Mesenchymal stem cell (in vitro differentiated cells and primary cell): ENCODE measurements around the gene TRMT10B.

Experiments
- DNase-seq: peaks from one replicate; pipeline ENCODE4 v3.0.0-alpha.2; 2013
- H2AFZ ChIP-seq: one replicate; pipeline ENCODE4 v1.6.1; 2013; ENCODE audit warnings: low read depth, mild to moderate bottlenecking, control low read depth, inconsistent platforms, low read length, moderate library complexity
- H2AK5ac ChIP-seq: 2 replicates; pipeline ENCODE4 v1.6.1; 2013; ENCODE audit warnings: low read length, moderate library complexity, mild to moderate bottlenecking, inconsistent platforms; ENCODE audit not compliant: severe bottlenecking
- H2BK120ac ChIP-seq: one replicate; pipeline ENCODE4 v1.6.1; 2013; ENCODE audit warnings: low read depth, mild to moderate bottlenecking, inconsistent platforms, low read length, moderate library complexity
- H2BK12ac ChIP-seq, 2 experiments: one replicate each; pipeline ENCODE4 v1.6.1; 2013; ENCODE audit warnings: inconsistent platforms in 2 of 2, low read length in 2 of 2, mild to moderate bottlenecking in 2 of 2, moderate library complexity in 2 of 2, control low read depth in 1 of 2
- H2BK15ac ChIP-seq: one replicate; pipeline ENCODE4 v1.6.1; 2013; ENCODE audit warnings: mild to moderate bottlenecking, low read depth, inconsistent platforms; ENCODE audit not compliant: poor library complexity, severe bottlenecking
- H2BK5ac ChIP-seq: 2 replicates; pipeline ENCODE4 v1.6.1; 2013; ENCODE audit warnings: low read depth, mild to moderate bottlenecking, low read length, control low read depth, inconsistent platforms; ENCODE audit not compliant: poor library complexity, severe bottlenecking
- H3K14ac ChIP-seq, 2 experiments: one replicate each; pipeline ENCODE4 v1.6.1; 2013; ENCODE audit warnings: inconsistent platforms in 2 of 2, low read length in 2 of 2, control low read depth in 1 of 2, mild to moderate bottlenecking in 1 of 2, moderate library complexity in 1 of 2
- H3K18ac ChIP-seq, 2 experiments: one replicate each; pipeline ENCODE4 v1.6.1; 2013; ENCODE audit warnings: inconsistent platforms in 2 of 2, low read length in 2 of 2, control low read depth in 1 of 2, low read depth in 1 of 2, mild to moderate bottlenecking in 1 of 2
- H3K23ac ChIP-seq, 2 experiments: one replicate each; pipeline ENCODE4 v1.6.1; 2013; ENCODE audit warnings: inconsistent platforms in 2 of 2, low read length in 2 of 2, mild to moderate bottlenecking in 2 of 2, moderate library complexity in 2 of 2, control low read depth in 1 of 2
- H3K27ac ChIP-seq: 2 replicates; pipeline ENCODE4 v1.5.1; 2013; ENCODE audit warnings: mild to moderate bottlenecking, moderate library complexity, low read length, control low read depth, inconsistent platforms; ENCODE audit not compliant: poor library complexity, severe bottlenecking
- H3K27me3 ChIP-seq, 2 experiments: 2 replicates each; pipeline versions ENCODE4 v1.6.1 to v1.7.0; 2013; ENCODE audit warnings: low read length in 2 of 2, mild to moderate bottlenecking in 2 of 2, moderate library complexity in 2 of 2, control low read depth in 1 of 2, inconsistent platforms in 1 of 2; ENCODE audit not compliant: control insufficient read depth in 1 of 2, insufficient read depth in 1 of 2
- H3K36me3 ChIP-seq, 2 experiments: 2 replicates each; pipeline versions ENCODE4 v1.6.1 to v1.7.0; 2013; ENCODE audit warnings: low read length in 2 of 2, control low read depth in 1 of 2, inconsistent platforms in 1 of 2, low read depth in 1 of 2, mild to moderate bottlenecking in 1 of 2; ENCODE audit not compliant: insufficient read depth in 2 of 2, control insufficient read depth in 1 of 2
- H3K4ac ChIP-seq, 2 experiments: one replicate each; pipeline ENCODE4 v1.6.1; 2013; ENCODE audit warnings: inconsistent platforms in 2 of 2, low read length in 2 of 2, mild to moderate bottlenecking in 2 of 2, moderate library complexity in 2 of 2, control low read depth in 1 of 2, low read depth in 1 of 2
- H3K4me1 ChIP-seq: 2 replicates; pipeline ENCODE4 v1.6.1; 2013; ENCODE audit warnings: low read depth, low read length, control low read depth; ENCODE audit not compliant: control insufficient read depth, insufficient read depth
- H3K4me2 ChIP-seq: 2 replicates; pipeline ENCODE4 v1.6.1; 2013; ENCODE audit warnings: low read length, mild to moderate bottlenecking, inconsistent platforms; ENCODE audit not compliant: poor library complexity, severe bottlenecking
- H3K4me3 ChIP-seq, 2 experiments: 2 replicates each; pipeline versions ENCODE4 v1.5.1 to v1.7.0; 2013; ENCODE audit warnings: low read length in 2 of 2, mild to moderate bottlenecking in 2 of 2, control low read depth in 1 of 2, low read depth in 1 of 2; ENCODE audit not compliant: insufficient read depth in 1 of 2
- H3K79me1 ChIP-seq: replicated peaks from 2 replicates; pipeline ENCODE4 v1.6.1; 2013; ENCODE audit warnings: mild to moderate bottlenecking, control low read depth, low read length, inconsistent platforms; ENCODE audit not compliant: poor library complexity, severe bottlenecking
- H3K9ac ChIP-seq: 2 replicates; pipeline ENCODE4 v1.7.0; 2013; ENCODE audit warnings: mild to moderate bottlenecking, low read length, moderate library complexity
- H3K9me3 ChIP-seq: 2 replicates; pipeline ENCODE4 v1.7.0; 2013; ENCODE audit warnings: mild to moderate bottlenecking, low read length; ENCODE audit not compliant: control insufficient read depth
- H4K8ac ChIP-seq: one replicate; pipeline ENCODE4 v1.6.1; 2013; ENCODE audit warnings: inconsistent platforms, mild to moderate bottlenecking, low read length, moderate library complexity
- H4K91ac ChIP-seq: one replicate; pipeline ENCODE4 v1.6.1; 2013; ENCODE audit warnings: mild to moderate bottlenecking, low read length, inconsistent platforms
- WGBS: methylation state at CpG from one replicate; pipeline ENCODE4 v1.1.7; 2013; ENCODE audit warnings: mixed read lengths; 5-methylcytosine and 5-hydroxymethylcytosine counted together

The TRMT10B gene

DNA sequence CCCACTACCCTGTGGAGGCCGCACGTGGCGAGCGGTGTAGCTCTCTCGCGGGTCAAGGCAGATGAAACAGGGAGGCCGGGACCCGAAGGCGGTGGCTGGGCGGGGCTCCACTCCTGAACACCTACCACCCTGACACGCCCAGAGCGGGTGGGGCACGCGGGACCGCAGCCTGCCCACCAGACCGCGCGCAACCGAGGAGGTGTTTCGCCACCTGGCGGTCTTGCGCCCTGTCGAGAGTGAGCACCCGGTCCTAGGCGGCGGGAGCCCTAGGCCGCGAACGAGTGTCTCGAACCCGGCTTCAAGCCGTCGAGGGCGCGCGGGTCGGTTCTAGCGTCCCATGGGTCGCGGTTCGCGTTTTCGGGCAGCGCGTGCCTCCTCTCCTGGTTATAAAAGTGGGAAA is 33.5 kb downstream of the TRMT10B start:
- Histone ChIP-seq H2AK5ac (no peak overlapping the region), H3K4me3 (no peak overlapping the region), H2AFZ (no peak overlapping the region), H2BK5ac (no peak overlapping the region), H3K14ac (no peak overlapping the region), H3K27ac (no peak overlapping the region), H2BK12ac (no peak overlapping the region), H4K8ac (no peak overlapping the region), H2BK120ac (no peak overlapping the region), H3K79me1 (peaks cover 9% of the 10 kb centered on the region), H3K4me1 (no peaks in the 10 kb centered on the region), H3K9ac (no peak overlapping the region), H3K4ac (no peak overlapping the region), H3K9me3 (no peaks in the 10 kb centered on the region), H3K27me3 (no peaks in the 10 kb centered on the region), H3K4me2 (no peak overlapping the region), H3K36me3 (peaks cover 3 to 30% of the 10 kb centered on the region in 2 experiments), H2BK15ac (no peak overlapping the region), H3K23ac (no peak overlapping the region), H4K91ac (no peak overlapping the region), H3K18ac (no peak overlapping the region)
- 74% methylated on average over 41 of the region's 45 CpGs for WGBS
- no peak for DNase-seq

GRCh38 chr9:37788332-37788731 is 34.7 kb downstream of the TRMT10B start:
- Histone ChIP-seq H3K18ac (no peak overlapping the region), H2BK12ac (no peak overlapping the region), H3K4ac (no peak overlapping the region), H3K4me2 (no peak overlapping the region), H3K9ac (no peak overlapping the region), H2BK120ac (no peak overlapping the region), H3K36me3 (peaks cover 3 to 17% of the 10 kb centered on the region in 2 experiments), H3K4me3 (no peak overlapping the region), H3K14ac (no peak overlapping the region), H2BK15ac (no peak overlapping the region), H2AK5ac (no peak overlapping the region), H2AFZ (no peak overlapping the region), H3K27ac (no peak overlapping the region), H2BK5ac (no peak overlapping the region), H3K9me3 (no peaks in the 10 kb centered on the region), H4K91ac (no peak overlapping the region), H3K4me1 (no peaks in the 10 kb centered on the region), H3K79me1 (peaks cover 9% of the 10 kb centered on the region), H4K8ac (no peak overlapping the region), H3K27me3 (no peaks in the 10 kb centered on the region), H3K23ac (no peak overlapping the region)
- 91% methylated on average over 4 of the region's 6 CpGs for WGBS
- DNase-seq, result no peak

GRCh38 chr9:37790096-37790495 is 36.5 kb downstream of the TRMT10B start:
- 100% methylated on average over 1 of the region's 2 CpGs for WGBS
- no peaks in the 10 kb centered on the region for H3K4me1 ChIP-seq
- no peak overlapping the region for H3K23ac ChIP-seq
- no peak overlapping the region for H2BK5ac ChIP-seq
- no peaks in the 10 kb centered on the region for H3K27me3 ChIP-seq
- no peak overlapping the region for H3K9ac ChIP-seq
- DNase-seq, result no peak
- no peak overlapping the region for H2AK5ac ChIP-seq
- H3K36me3 ChIP-seq, result peaks cover 3 to 14% of the 10 kb centered on the region in 2 experiments
- no peak overlapping the region for H2AFZ ChIP-seq
- no peak overlapping the region for H3K4me3 ChIP-seq
- no peak overlapping the region for H3K27ac ChIP-seq
- no peak overlapping the region for H3K4ac ChIP-seq
- peaks cover 6% of the 10 kb centered on the region for H3K79me1 ChIP-seq
- H2BK15ac ChIP-seq, result no peak overlapping the region
- H3K14ac ChIP-seq, result no peak overlapping the region
- no peak overlapping the region for H4K8ac ChIP-seq
- no peak overlapping the region for H2BK12ac ChIP-seq
- H2BK120ac ChIP-seq, result no peak overlapping the region
- H3K18ac ChIP-seq, result no peak overlapping the region
- H3K9me3 ChIP-seq, result no peaks in the 10 kb centered on the region
- H3K4me2 ChIP-seq, result no peak overlapping the region
- no peak overlapping the region for H4K91ac ChIP-seq

DNA sequence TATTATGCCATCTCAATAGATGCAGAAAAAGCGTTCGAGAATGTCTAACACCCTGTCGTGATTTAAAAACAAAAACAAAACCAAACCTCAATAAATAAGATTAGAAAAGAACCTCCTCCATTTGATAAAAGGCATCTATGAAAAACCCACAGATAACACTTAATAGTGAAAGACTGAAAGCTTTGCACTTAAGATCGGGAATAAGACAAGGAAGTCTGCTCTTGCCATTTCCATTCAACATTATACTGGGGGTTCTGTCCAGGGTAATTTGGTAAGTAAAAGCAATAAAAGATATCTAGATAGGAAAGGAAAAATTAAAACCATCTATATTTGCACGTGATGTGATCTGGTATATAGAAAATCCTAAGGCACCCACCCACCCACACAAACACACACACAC is 38.5 kb downstream of the TRMT10B start:
- Histone ChIP-seq H3K4me1 (no peaks in the 10 kb centered on the region), H2AFZ (no peak overlapping the region), H3K27ac (no peak overlapping the region), H3K9ac (no peak overlapping the region), H3K14ac (no peak overlapping the region), H2BK15ac (no peak overlapping the region), H4K91ac (no peak overlapping the region), H3K36me3 (peaks cover 3 to 20% of the 10 kb centered on the region in 2 experiments), H3K4me3 (no peak overlapping the region), H3K27me3 (no peaks in the 10 kb centered on the region), H3K4ac (no peak overlapping the region), H3K4me2 (no peak overlapping the region), H2BK5ac (no peak overlapping the region), H2BK12ac (no peak overlapping the region), H3K23ac (no peak overlapping the region), H3K18ac (no peak overlapping the region), H3K79me1 (peaks cover 6% of the 10 kb centered on the region), H2BK120ac (no peak overlapping the region), H4K8ac (no peak overlapping the region), H2AK5ac (no peak overlapping the region), H3K9me3 (no peaks in the 10 kb centered on the region)
- WGBS, result 92% methylated on average over 3 of the region's 5 CpGs
- DNase-seq, result no peak
